HCT116 (cell line): ENCODE data around the gene AP4M1. TPM values are rescaled to one million over a fixed set of nuclear protein-coding genes. Genes with fewer than 3 reads are reported as not detected.

Source experiments
- ATAC-seq: fragments of 200-7000 bp; cut with Tn5 transposase; 2 replicates; pipeline ENCODE4 v1.9.1; 2020; ENCODE audit warnings: mild to moderate bottlenecking, moderate library complexity
- BruUV-seq: library from RNA; stranded (reverse); fragments of 400-500 nt; replicated peaks from 2 replicates; lab custom pipeline; 2021; lab: Mats Ljungman, UMichigan
- CTCF ChIA-PET: fragments of 300-600 bp; sonication (Branson Sonifier 250); formaldehyde crosslinking; loops from one replicate; lab custom pipeline; 2021; ENCODE audit warnings: antibody characterized with exemption; lab: Charles Lee
- POLR2A ChIA-PET: fragments of 300-600, 350-600 bp; sonication (Branson Sonifier 250); formaldehyde crosslinking; loops from one replicate; lab custom pipeline; 2021; ENCODE audit warnings: antibody characterized with exemption; lab: Charles Lee
- RAD21 ChIA-PET, 2 experiments: fragments of 300-600 bp; sonication (Branson Sonifier 250); formaldehyde crosslinking; loops; one replicate each; lab custom pipeline; 2023; ENCODE audit warnings: low total read pairs in 2 of 2; ENCODE audit not compliant: uncharacterized antibody in 2 of 2, unreplicated experiment in 2 of 2, low non-redundant PET in 1 of 2; lab: Charles Lee
- DNase-seq: peaks from one replicate; pipeline ENCODE4 v3.0.0-alpha.2; 2010; ENCODE audit warnings: low read depth, low spot score
- H2AFZ ChIP-seq: fragments of 200-600 bp; shearing (Covaris generic), sonication (generic); 2 replicates; pipeline ENCODE4 v1.6.1; 2017; ENCODE audit warnings: low read depth, mixed run types, mixed read lengths, antibody characterized with exemption, low read length; ENCODE audit not compliant: poor library complexity, severe bottlenecking
- H3K27ac ChIP-seq: 2 replicates; pipeline ENCODE4 v1.5.1; 2012; ENCODE audit warnings: low read depth, low read length
- H3K27me3 ChIP-seq: fragments of 200-600 bp; sonication (generic); 2 replicates; pipeline ENCODE4 v1.6.1; 2016; ENCODE audit warnings: mixed run types, low read length, mixed read lengths; ENCODE audit not compliant: insufficient read depth
- H3K36me3 ChIP-seq, 2 experiments: fragments of 200-500 bp in 1 of 2; fragments of 200-600 bp in 1 of 2; sonication (Bioruptor generic) in 1 of 2; sonication (generic) in 1 of 2; 2 replicates each; pipeline versions ENCODE4 v1.5.1 to v1.6.1; 2014 to 2016; ENCODE audit warnings: low read length in 2 of 2, inconsistent platforms in 1 of 2, mixed read lengths in 1 of 2, mixed run types in 1 of 2; ENCODE audit not compliant: insufficient read depth in 2 of 2, control insufficient read depth in 1 of 2
- H3K4me1 ChIP-seq, 2 experiments: fragments of 200-600 bp in 1 of 2; sonication (generic) in 1 of 2; 2 replicates each; pipeline versions ENCODE4 v1.5.1 to v1.6.1; 2012 to 2017; ENCODE audit warnings: low read length in 2 of 2, inconsistent platforms in 1 of 2, mild to moderate bottlenecking in 1 of 2, mixed read lengths in 1 of 2, mixed run types in 1 of 2, moderate library complexity in 1 of 2; ENCODE audit not compliant: insufficient read depth in 2 of 2, control insufficient read depth in 1 of 2
- H3K4me2 ChIP-seq: fragments of 200-600 bp; sonication (generic); 2 replicates; pipeline ENCODE4 v1.6.1; 2017; ENCODE audit warnings: mixed run types, low read length, mixed read lengths
- H3K4me3 ChIP-seq, 2 experiments: fragments of 200-600 bp in 1 of 2; sonication (generic) in 1 of 2; replicated peaks in 1 of 2; 2 replicates each; pipeline ENCODE4 v1.5.1; 2011 to 2016; ENCODE audit warnings: low read length in 2 of 2, control low read depth in 1 of 2, low read depth in 1 of 2, mild to moderate bottlenecking in 1 of 2, mixed read lengths in 1 of 2, mixed run types in 1 of 2
- H3K79me2 ChIP-seq: fragments of 200-600 bp; sonication (generic); 2 replicates; pipeline ENCODE4 v1.6.1; 2017; ENCODE audit warnings: mild to moderate bottlenecking, mixed run types, low read length, moderate library complexity, mixed read lengths; ENCODE audit not compliant: insufficient read depth
- H3K9ac ChIP-seq: fragments of 200-600 bp; sonication (generic); 2 replicates; pipeline ENCODE4 v1.6.1; 2016; ENCODE audit warnings: low read length, mixed read lengths
- H3K9me2 ChIP-seq: fragments of 200-600 bp; sonication (generic), shearing (Covaris generic); 2 replicates; pipeline ENCODE4 v1.6.1; 2017; ENCODE audit warnings: mixed run types, mild to moderate bottlenecking, moderate library complexity; ENCODE audit not compliant: insufficient read depth
- H3K9me3 ChIP-seq, 2 experiments: fragments of 200-500 bp in 1 of 2; fragments of 200-600 bp in 1 of 2; sonication (Bioruptor generic) in 1 of 2; sonication (generic) in 1 of 2; 2 replicates each; pipeline ENCODE4 v1.6.1; 2014 to 2017; ENCODE audit warnings: low read length in 2 of 2, mixed read lengths in 2 of 2, inconsistent platforms in 1 of 2, low read depth in 1 of 2, mild to moderate bottlenecking in 1 of 2, mixed run types in 1 of 2, moderate library complexity in 1 of 2; ENCODE audit not compliant: control insufficient read depth in 1 of 2, insufficient read depth in 1 of 2
- H4K20me1 ChIP-seq: fragments of 200-600 bp; sonication (generic), shearing (Covaris generic); 2 replicates; pipeline ENCODE4 v1.6.1; 2017; ENCODE audit warnings: mixed run types, mild to moderate bottlenecking, moderate library complexity; ENCODE audit not compliant: insufficient read depth
- CBX3 ChIP-seq: IDR thresholded peaks from 2 replicates; pipeline ENCODE4 v1.6.1; 2012; ENCODE audit warnings: low read depth
- CEBPB ChIP-seq: IDR thresholded peaks from 2 replicates; pipeline ENCODE4 v1.6.1; 2012; ENCODE audit warnings: low read depth
- EGR1 ChIP-seq: IDR thresholded peaks from 2 replicates; pipeline ENCODE4 v1.6.1; 2012; ENCODE audit warnings: low read depth
- ELF1 ChIP-seq: IDR thresholded peaks from 2 replicates; pipeline ENCODE4 v1.6.1; 2012; ENCODE audit warnings: low read depth, borderline replicate concordance
- JUND ChIP-seq: IDR thresholded peaks from 2 replicates; pipeline ENCODE4 v1.6.1; 2012
- MAX ChIP-seq: IDR thresholded peaks from 2 replicates; pipeline ENCODE4 v1.6.1; 2012
- POLR2A ChIP-seq: IDR thresholded peaks from 2 replicates; pipeline ENCODE4 v1.7.0; 2011; ENCODE audit warnings: borderline replicate concordance; ENCODE audit not compliant: insufficient read depth, insufficient read length; ENCODE audit errors: extremely low read depth
- RAD21 ChIP-seq: IDR thresholded peaks from 2 replicates; pipeline ENCODE4 v1.6.1; 2012; ENCODE audit warnings: low read depth, mild to moderate bottlenecking
- REST ChIP-seq: IDR thresholded peaks from 2 replicates; pipeline ENCODE4 v1.6.1; 2012; ENCODE audit warnings: low read depth
- SP1 ChIP-seq: IDR thresholded peaks from 2 replicates; pipeline ENCODE4 v1.6.1; 2012; ENCODE audit warnings: low read depth
- SRF ChIP-seq: IDR thresholded peaks from 2 replicates; pipeline ENCODE4 v1.6.1; 2012; ENCODE audit warnings: low read depth
- ZBTB33 ChIP-seq: IDR thresholded peaks from 2 replicates; pipeline ENCODE4 v1.6.1; 2011; ENCODE audit warnings: mild to moderate bottlenecking, low read length, moderate library complexity; ENCODE audit not compliant: insufficient replicate concordance; ENCODE audit errors: extremely low read depth
- ZNF274 ChIP-seq: fragments of 200-500 bp; sonication (Bioruptor generic); IDR thresholded peaks from 2 replicates; pipeline ENCODE4 v1.6.1; 2014; ENCODE audit warnings: mild to moderate bottlenecking, low read depth, low read length, inconsistent platforms
- intact Hi-C: fragments of 100-400 bp; cut with micrococcal nuclease; formaldehyde crosslinking; loops from 2 replicates; pipeline ENCODE4 v1.10.0; 2022
- total RNA-seq: library from RNA; stranded (reverse); gene quantifications from one replicate; pipeline ENCODE4 v1.2.1, GENCODE V29; 2021; ENCODE audit not compliant: unreplicated experiment

Gene AP4M1
- total RNA-seq, 1 experiment from 2014 or later: 20.0 TPM

- RAD21 ChIA-PET: no interaction called here
- intact Hi-C loops: no loop called here
- POLR2A ChIA-PET: no interaction called here
Observed at GRCh38 chr7:100107890-100108289, 6.4 kb downstream of the AP4M1 start.

More at GRCh38 chr7:100107890-100108289, 6.4 kb downstream of the AP4M1 start:
- no peak overlapping the region for H2AFZ ChIP-seq
- ATAC-seq: no peak
- no peak overlapping the region for H3K27ac ChIP-seq
- no peaks in the 10 kb centered on the region for H3K9me2 ChIP-seq
- H3K27me3 ChIP-seq: no peaks in the 10 kb centered on the region
- no peak overlapping the region for H3K4me3 ChIP-seq
- no peaks in the 10 kb centered on the region for H4K20me1 ChIP-seq
- H3K36me3 ChIP-seq: peaks cover 3 to 28% of the 10 kb centered on the region in 2 experiments; a peak in 3 of 4 replicates
- no TSS peak for BruUV-seq
- TF ChIP-seq REST (no peak), CEBPB (no peak), ZBTB33 (no peak), RAD21 (no peak), ZNF274 (no peak), EGR1 (no peak), CBX3 (no peak), ELF1 (no peak), SRF (no peak), MAX (no peak), SP1 (no peak), JUND (no peak), POLR2A (no peak)
- no peak overlapping the region for H3K9ac ChIP-seq
- H3K4me2 ChIP-seq: no peak overlapping the region
- DNase-seq: no peak
- CTCF ChIA-PET: no interaction called here
- H3K79me2 ChIP-seq: no peaks in the 10 kb centered on the region; the same call in 1 of the 2 replicates
- no peaks in the 10 kb centered on the region for H3K9me3 ChIP-seq
- peaks cover under 1 to 4% of the 10 kb centered on the region in 2 experiments; a peak in 2 of 4 replicates for H3K4me1 ChIP-seq
